IMR-90 (cell line): Measurements from ENCODE around the gene IRF2BP1.

Experiments used
- BHLHE40 ChIP-seq: fragments of 150-350 bp; IDR thresholded peaks from 2 replicates; pipeline ENCODE4 v1.6.1; 2016; ENCODE audit warnings: mild to moderate bottlenecking, low read depth, low read length
- CEBPB ChIP-seq: IDR thresholded peaks from 2 replicates; pipeline ENCODE4 v1.6.1; 2012; ENCODE audit warnings: low read depth, low read length, improper control_type of control experiment
- CHD1 ChIP-seq: IDR thresholded peaks from 2 replicates; pipeline ENCODE4 v1.6.1; 2012; ENCODE audit warnings: low read depth, low read length, improper control_type of control experiment
- FOS ChIP-seq: fragments of 150-350 bp; IDR thresholded peaks from 2 replicates; pipeline ENCODE4 v1.6.1; 2016; ENCODE audit warnings: low read depth, low read length
- MAFK ChIP-seq: IDR thresholded peaks from 2 replicates; pipeline ENCODE4 v1.6.1; 2012; ENCODE audit warnings: low read depth, low read length, improper control_type of control experiment
- MXI1 ChIP-seq: IDR thresholded peaks from 2 replicates; pipeline ENCODE4 v1.6.1; 2012; ENCODE audit warnings: low read depth, mild to moderate bottlenecking, low read length, moderate library complexity, borderline replicate concordance
- POLR2A ChIP-seq: IDR thresholded peaks from 2 replicates; pipeline ENCODE4 v1.6.1; 2012; ENCODE audit warnings: mild to moderate bottlenecking, low read depth, low read length
- RAD21 ChIP-seq: IDR thresholded peaks from 2 replicates; pipeline ENCODE4 v1.6.1; 2012; ENCODE audit warnings: low read length, improper control_type of control experiment
- RCOR1 ChIP-seq: IDR thresholded peaks from 2 replicates; pipeline ENCODE4 v1.6.1; 2012; ENCODE audit warnings: mild to moderate bottlenecking, low read length, improper control_type of control experiment; ENCODE audit not compliant: insufficient replicate concordance
- RFX5 ChIP-seq: IDR thresholded peaks from 2 replicates; pipeline ENCODE4 v1.8.0; 2012; ENCODE audit warnings: low read depth, mild to moderate bottlenecking, low read length, moderate library complexity
- SMC3 ChIP-seq: fragments of 150-350 bp; IDR thresholded peaks from 2 replicates; pipeline ENCODE4 v1.6.1; 2016; ENCODE audit warnings: low read depth, mild to moderate bottlenecking, antibody characterized with exemption, low read length, moderate library complexity
- TF ChIP-seq, protein P1 (sequence below): conservative IDR thresholded peaks from 2 replicates; pipeline ENCODE4 v1.5.1; 2012; ENCODE audit warnings: mild to moderate bottlenecking, low read depth, low read length, improper control_type of control experiment
- TF ChIP-seq, protein P2 (sequence below): fragments of 150-350 bp; IDR thresholded peaks from 2 replicates; pipeline ENCODE4 v1.6.1; 2017; ENCODE audit warnings: mild to moderate bottlenecking, antibody characterized with exemption, low read length, low read depth
- TF ChIP-seq, protein P3 (sequence below): fragments of 150-350 bp; IDR thresholded peaks from 2 replicates; pipeline ENCODE4 v1.6.1; 2016; ENCODE audit warnings: low read depth, mild to moderate bottlenecking, low read length, moderate library complexity, borderline replicate concordance

DNA sequence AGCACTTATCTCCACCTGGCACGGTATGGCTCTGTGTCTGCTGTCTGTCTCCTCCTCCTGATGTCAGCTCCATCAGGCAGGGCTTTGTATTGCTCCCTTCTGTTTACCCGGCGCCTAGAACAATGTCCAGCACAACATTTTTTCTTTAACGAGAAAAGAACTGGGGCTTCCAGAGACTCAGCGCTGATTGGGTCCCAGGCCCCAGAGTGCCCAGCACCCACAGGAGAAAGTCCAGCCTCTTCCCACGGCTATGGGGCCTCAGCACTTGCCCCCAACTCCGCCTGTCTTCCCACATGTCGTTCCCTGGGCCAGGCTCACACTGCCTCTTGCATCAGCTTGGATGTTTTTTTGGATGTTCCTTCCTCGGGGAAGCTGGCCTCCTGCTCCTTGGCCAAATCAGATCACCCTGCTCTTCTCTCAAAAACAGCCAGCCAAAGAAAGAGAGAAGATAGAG, 9.6 kb upstream of the IRF2BP1 start:
- TF ChIP-seq RAD21 (no peak), FOS (no peak), CEBPB (no peak), MAFK (no peak), RFX5 (no peak), RCOR1 (no peak), MXI1 (no peak), POLR2A (no peak), BHLHE40 (no peak), SMC3 (no peak), CHD1 (no peak)
- TF ChIP-seq, protein P1, sequence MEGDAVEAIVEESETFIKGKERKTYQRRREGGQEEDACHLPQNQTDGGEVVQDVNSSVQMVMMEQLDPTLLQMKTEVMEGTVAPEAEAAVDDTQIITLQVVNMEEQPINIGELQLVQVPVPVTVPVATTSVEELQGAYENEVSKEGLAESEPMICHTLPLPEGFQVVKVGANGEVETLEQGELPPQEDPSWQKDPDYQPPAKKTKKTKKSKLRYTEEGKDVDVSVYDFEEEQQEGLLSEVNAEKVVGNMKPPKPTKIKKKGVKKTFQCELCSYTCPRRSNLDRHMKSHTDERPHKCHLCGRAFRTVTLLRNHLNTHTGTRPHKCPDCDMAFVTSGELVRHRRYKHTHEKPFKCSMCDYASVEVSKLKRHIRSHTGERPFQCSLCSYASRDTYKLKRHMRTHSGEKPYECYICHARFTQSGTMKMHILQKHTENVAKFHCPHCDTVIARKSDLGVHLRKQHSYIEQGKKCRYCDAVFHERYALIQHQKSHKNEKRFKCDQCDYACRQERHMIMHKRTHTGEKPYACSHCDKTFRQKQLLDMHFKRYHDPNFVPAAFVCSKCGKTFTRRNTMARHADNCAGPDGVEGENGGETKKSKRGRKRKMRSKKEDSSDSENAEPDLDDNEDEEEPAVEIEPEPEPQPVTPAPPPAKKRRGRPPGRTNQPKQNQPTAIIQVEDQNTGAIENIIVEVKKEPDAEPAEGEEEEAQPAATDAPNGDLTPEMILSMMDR = no peak
- TF ChIP-seq, protein P2, sequence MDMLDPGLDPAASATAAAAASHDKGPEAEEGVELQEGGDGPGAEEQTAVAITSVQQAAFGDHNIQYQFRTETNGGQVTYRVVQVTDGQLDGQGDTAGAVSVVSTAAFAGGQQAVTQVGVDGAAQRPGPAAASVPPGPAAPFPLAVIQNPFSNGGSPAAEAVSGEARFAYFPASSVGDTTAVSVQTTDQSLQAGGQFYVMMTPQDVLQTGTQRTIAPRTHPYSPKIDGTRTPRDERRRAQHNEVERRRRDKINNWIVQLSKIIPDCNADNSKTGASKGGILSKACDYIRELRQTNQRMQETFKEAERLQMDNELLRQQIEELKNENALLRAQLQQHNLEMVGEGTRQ = no peak
- TF ChIP-seq, protein P3, sequence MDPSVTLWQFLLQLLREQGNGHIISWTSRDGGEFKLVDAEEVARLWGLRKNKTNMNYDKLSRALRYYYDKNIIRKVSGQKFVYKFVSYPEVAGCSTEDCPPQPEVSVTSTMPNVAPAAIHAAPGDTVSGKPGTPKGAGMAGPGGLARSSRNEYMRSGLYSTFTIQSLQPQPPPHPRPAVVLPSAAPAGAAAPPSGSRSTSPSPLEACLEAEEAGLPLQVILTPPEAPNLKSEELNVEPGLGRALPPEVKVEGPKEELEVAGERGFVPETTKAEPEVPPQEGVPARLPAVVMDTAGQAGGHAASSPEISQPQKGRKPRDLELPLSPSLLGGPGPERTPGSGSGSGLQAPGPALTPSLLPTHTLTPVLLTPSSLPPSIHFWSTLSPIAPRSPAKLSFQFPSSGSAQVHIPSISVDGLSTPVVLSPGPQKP = no peak
